ENCODE measurements around the gene NPPA. TPM values are rescaled to one million over a fixed set of nuclear protein-coding genes. Genes with fewer than 3 reads are reported as not detected.

Gene NPPA
- total RNA-seq, 1 donor from 2014 or later = not detected

DNA sequence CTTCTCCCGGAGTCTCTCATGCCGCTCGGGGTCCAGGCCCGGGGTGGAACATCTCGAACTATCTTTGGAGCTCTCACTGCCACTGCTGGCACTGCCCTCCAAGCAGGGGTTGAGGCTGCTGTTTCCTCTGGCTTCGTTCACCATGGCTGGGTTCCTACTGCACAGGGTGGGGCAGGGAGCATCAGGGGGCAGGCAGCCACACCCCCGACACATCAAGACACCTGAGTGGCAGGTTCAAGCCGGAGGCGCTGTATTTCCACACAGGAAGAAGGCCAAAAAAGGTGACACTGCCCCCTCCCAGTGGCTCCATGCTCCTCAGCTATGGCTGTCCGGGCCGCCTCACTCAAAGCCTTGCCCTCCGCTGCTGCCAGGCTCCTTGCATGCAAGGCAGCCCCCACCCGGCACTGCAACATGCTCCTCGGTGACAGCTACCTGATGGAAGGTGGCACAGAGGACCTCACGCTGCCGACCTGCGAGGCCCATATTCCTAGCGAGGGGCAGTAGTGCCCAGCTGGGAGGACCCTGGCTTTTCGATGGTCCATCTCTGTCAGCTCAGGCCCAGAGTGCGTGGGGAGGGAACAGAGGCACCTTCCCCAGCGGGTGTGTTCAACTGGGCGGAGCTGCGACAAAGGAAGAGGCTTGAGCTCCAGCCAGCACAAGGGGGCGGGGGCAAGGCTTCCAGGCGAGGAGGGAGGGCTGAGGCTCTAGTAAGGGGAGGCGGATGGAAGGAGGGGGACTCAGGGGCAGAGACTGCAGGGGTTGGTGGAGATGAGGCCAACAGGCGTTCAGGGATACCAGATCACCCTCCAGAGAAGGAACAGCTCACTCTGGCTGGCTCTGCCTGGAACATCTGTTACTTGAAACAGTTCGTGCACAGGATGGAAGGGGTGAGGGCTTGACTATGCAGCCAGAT, 44.4 kb downstream of the NPPA start:
- no peaks in the 10 kb centered on the region for H3K27me3 Mint-ChIP-seq (ENCODE audit: low read depth)
- H3K4me3 Mint-ChIP-seq = peak overlapping the region; percentile 98
- H3K27ac Mint-ChIP-seq = peak overlapping the region; percentile 91
- H3K4me1 Mint-ChIP-seq = peaks cover 54% of the 10 kb centered on the region
- peak; percentile 72 to 81 for DNase-seq (ENCODE audit: low spot score in 2 of 2, unreplicated experiment in 2 of 2)
- no peaks in the 10 kb centered on the region for H3K9me3 Mint-ChIP-seq
- H3K36me3 Mint-ChIP-seq = peaks cover 12% of the 10 kb centered on the region
- TF ChIP-seq, protein P1, sequence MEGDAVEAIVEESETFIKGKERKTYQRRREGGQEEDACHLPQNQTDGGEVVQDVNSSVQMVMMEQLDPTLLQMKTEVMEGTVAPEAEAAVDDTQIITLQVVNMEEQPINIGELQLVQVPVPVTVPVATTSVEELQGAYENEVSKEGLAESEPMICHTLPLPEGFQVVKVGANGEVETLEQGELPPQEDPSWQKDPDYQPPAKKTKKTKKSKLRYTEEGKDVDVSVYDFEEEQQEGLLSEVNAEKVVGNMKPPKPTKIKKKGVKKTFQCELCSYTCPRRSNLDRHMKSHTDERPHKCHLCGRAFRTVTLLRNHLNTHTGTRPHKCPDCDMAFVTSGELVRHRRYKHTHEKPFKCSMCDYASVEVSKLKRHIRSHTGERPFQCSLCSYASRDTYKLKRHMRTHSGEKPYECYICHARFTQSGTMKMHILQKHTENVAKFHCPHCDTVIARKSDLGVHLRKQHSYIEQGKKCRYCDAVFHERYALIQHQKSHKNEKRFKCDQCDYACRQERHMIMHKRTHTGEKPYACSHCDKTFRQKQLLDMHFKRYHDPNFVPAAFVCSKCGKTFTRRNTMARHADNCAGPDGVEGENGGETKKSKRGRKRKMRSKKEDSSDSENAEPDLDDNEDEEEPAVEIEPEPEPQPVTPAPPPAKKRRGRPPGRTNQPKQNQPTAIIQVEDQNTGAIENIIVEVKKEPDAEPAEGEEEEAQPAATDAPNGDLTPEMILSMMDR (IDR thresholded peaks at IDR 0.05; ENCODE audit: unreplicated experiment) = no peak

DNA sequence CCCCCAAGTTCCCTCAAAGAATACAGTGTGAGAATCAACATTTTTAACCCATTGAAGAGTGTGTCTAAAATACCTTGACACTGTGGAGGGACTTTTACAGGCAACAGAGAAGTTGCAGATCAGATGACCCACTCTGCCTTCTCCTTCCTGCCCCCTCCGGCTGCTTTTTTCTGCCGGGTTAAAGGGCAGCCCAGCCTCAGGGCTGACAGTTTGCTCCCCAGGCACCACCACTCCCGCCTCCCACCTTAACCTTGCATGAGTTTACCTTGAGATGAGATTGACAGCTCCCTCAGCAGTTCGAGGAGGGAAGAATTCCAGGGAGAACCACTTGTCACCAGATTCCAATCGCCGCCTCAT, 45.0 kb downstream of the NPPA start:
- Mint-ChIP-seq H3K4me1 (peaks cover 49% of the 10 kb centered on the region), H3K4me3 (peak overlapping the region; percentile 98)
- no peak for DNase-seq (ENCODE audit: low spot score in 2 of 2, unreplicated experiment in 2 of 2)

DNA sequence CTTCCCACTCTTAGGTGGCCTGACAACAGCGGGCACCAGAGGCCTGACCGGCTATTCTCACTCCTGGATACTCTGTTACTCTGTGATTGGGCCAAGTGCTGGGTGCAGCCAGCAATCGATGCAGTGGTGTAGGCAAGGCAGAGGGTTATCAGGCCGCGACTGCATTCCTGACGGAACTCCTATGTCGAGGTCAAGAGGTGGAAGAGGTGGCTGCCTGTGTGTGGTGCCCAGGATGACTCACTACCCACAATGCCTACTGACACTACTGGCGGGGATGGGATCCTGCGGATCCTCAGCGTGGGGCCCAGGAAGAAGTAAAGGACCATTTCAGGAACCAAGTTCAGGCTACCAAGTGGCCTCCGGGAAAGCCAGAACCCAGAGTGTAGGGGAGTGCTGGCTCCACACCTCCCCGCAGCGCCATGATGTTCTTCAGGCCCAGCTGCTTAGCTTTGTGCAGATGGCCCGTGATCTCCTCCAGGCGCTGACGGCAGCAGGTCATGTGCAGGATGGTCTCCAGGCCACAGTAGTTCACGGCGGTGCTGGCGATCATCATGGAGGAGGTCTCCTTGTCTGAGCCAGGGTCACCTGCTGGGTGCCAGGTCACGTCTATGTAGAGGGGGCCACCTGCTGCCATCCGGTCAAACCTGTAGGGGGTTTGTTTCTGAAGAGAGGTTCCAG, 46.7 kb downstream of the NPPA start:
- no peak overlapping the region for H3K4me3 Mint-ChIP-seq
- H3K36me3 Mint-ChIP-seq = peaks cover 13% of the 10 kb centered on the region
- peaks cover 37% of the 10 kb centered on the region for H3K4me1 Mint-ChIP-seq
- DNase-seq (ENCODE audit: low spot score in 2 of 2, unreplicated experiment in 2 of 2) = no peak
- no peak overlapping the region for H3K27ac Mint-ChIP-seq
- no peaks in the 10 kb centered on the region for H3K9me3 Mint-ChIP-seq
- TF ChIP-seq, protein P1 (IDR thresholded peaks at IDR 0.05; ENCODE audit: unreplicated experiment) = no peak
- no peaks in the 10 kb centered on the region for H3K27me3 Mint-ChIP-seq (ENCODE audit: low read depth)

More for the DNA sequence above, 45.0 kb downstream of the NPPA start:
- H3K36me3 Mint-ChIP-seq = peaks cover 12% of the 10 kb centered on the region
- H3K9me3 Mint-ChIP-seq = no peaks in the 10 kb centered on the region
- peak overlapping the region; percentile 84 for H3K27ac Mint-ChIP-seq
- TF ChIP-seq, protein P1 (IDR thresholded peaks at IDR 0.05; ENCODE audit: unreplicated experiment) = no peak
- H3K27me3 Mint-ChIP-seq (ENCODE audit: low read depth) = no peaks in the 10 kb centered on the region

DNA sequence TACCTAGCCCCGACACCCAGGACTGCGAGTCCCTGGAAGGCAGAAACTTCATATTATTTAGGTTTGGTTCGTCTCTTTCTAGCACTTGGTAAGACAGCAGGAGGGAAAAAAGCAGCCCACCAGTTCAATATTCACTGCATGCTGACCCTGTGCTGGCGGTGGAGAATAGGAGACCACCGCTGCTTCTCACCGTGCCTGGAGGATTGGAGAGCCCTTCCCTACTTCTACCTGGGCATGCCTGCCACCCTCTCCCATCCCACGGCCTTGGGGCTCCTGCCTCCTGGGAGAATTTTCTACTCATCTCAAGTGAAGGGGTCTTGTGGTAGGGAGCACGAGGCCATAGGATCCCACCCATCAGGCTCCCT, 47.2 kb downstream of the NPPA start:
- DNase-seq (ENCODE audit: low spot score in 2 of 2, unreplicated experiment in 2 of 2) = no peak
- Mint-ChIP-seq H3K4me3 (no peak overlapping the region), H3K27ac (no peak overlapping the region), H3K9me3 (no peaks in the 10 kb centered on the region), H3K36me3 (peaks cover 19% of the 10 kb centered on the region), H3K27me3 (ENCODE audit: low read depth) (no peaks in the 10 kb centered on the region), H3K4me1 (peaks cover 36% of the 10 kb centered on the region)
- TF ChIP-seq, protein P1 (IDR thresholded peaks at IDR 0.05; ENCODE audit: unreplicated experiment) = no peak

DNA sequence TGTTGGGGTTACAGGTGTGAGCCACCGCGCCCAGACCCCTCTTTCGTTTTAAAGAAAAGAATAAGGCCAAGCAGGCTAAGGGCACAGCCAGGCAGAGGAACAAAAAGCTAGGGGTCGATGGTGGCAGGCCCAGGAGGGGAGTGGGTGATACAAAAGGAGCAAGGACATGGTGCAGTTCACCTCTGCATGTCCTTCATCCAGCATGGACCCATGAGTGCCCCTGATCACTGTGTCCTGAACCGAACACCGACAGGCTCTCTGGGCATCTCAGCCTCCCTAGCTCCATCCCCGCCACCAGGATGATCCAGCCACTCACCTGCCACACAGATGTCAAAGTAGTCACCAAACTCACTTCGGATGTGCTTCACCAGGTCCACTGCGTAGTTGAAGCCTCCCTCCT, 47.7 kb downstream of the NPPA start:
- Mint-ChIP-seq H3K4me1 (peaks cover 35% of the 10 kb centered on the region), H3K27ac (no peak overlapping the region), H3K9me3 (no peaks in the 10 kb centered on the region), H3K27me3 (ENCODE audit: low read depth) (no peaks in the 10 kb centered on the region), H3K36me3 (peaks cover 21% of the 10 kb centered on the region), H3K4me3 (no peak overlapping the region)
- DNase-seq (ENCODE audit: low spot score in 2 of 2, unreplicated experiment in 2 of 2) = no peak
- TF ChIP-seq, protein P1 (IDR thresholded peaks at IDR 0.05; ENCODE audit: unreplicated experiment) = no peak
